H1 (cell line): Measurements from ENCODE around the gene DMPK. TPM values are rescaled to one million over a fixed set of nuclear protein-coding genes. Genes with fewer than 3 reads are reported as not detected.

Source experiments
- CHD7 ChIP-seq: fragments of 300-600 bp; sonication (generic); IDR thresholded peaks from 2 replicates; pipeline ENCODE4 v1.7.1; 2012; ENCODE audit warnings: low read length, moderate library complexity, mild to moderate bottlenecking, inconsistent platforms; ENCODE audit not compliant: insufficient replicate concordance
- CTBP2 ChIP-seq: IDR thresholded peaks from 2 replicates; pipeline ENCODE4 v1.7.0; 2011; ENCODE audit warnings: borderline replicate concordance, mild to moderate bottlenecking, moderate library complexity, mixed read lengths, low read length; ENCODE audit not compliant: insufficient read depth, insufficient read length
- EP300 ChIP-seq, 2 experiments: IDR thresholded peaks; 1 replicate in 1 of 2; 2 replicates in 1 of 2; pipeline ENCODE4 v1.6.1; 2011 to 2012; ENCODE audit warnings: low read depth in 2 of 2, low read length in 2 of 2, mild to moderate bottlenecking in 2 of 2, borderline replicate concordance in 1 of 2, inconsistent platforms in 1 of 2, moderate library complexity in 1 of 2
- KDM1A ChIP-seq: fragments of 200-600, 300-600 bp; sonication (generic); IDR thresholded peaks from 2 replicates; pipeline ENCODE4 v1.7.1; 2016; ENCODE audit warnings: mild to moderate bottlenecking, low read length, borderline replicate concordance
- KDM5A ChIP-seq: fragments of 200-600 bp; IDR thresholded peaks from 2 replicates; pipeline ENCODE4 v1.7.1; 2012; ENCODE audit warnings: mild to moderate bottlenecking, low read length, inconsistent platforms, mixed read lengths
- MAFK ChIP-seq: IDR thresholded peaks from 2 replicates; pipeline ENCODE4 v1.6.1; 2012; ENCODE audit warnings: low read depth, mild to moderate bottlenecking, improper control_type of control experiment, low read length
- NRF1 ChIP-seq: IDR thresholded peaks from 2 replicates; pipeline ENCODE4 v1.6.1; 2011; ENCODE audit warnings: mild to moderate bottlenecking, low read depth, low read length, improper control_type of control experiment
- RAD21 ChIP-seq, 2 experiments: IDR thresholded peaks in 1 of 2; conservative IDR thresholded peaks in 1 of 2; 2 replicates each; pipeline ENCODE4 v1.6.1; 2011; ENCODE audit warnings: low read depth in 2 of 2, low read length in 2 of 2, improper control_type of control experiment in 1 of 2, inconsistent platforms in 1 of 2, mild to moderate bottlenecking in 1 of 2, moderate library complexity in 1 of 2
- RNF2 ChIP-seq: fragments of 200-900, 300-1000 bp; sonication (generic); IDR thresholded peaks from 2 replicates; pipeline ENCODE4 v1.7.1; 2016; ENCODE audit warnings: borderline replicate concordance, low read depth, mild to moderate bottlenecking, antibody characterized with exemption, low read length; ENCODE audit not compliant: poor library complexity, severe bottlenecking; ENCODE audit errors: missing control alignments
- TCF12 ChIP-seq: IDR thresholded peaks from 2 replicates; pipeline ENCODE4 v1.6.1; 2011; ENCODE audit warnings: low read depth, mild to moderate bottlenecking, low read length
- ZNF274 ChIP-seq: IDR thresholded peaks from 2 replicates; pipeline ENCODE4 v1.7.0; 2012; ENCODE audit warnings: low read length, borderline replicate concordance; ENCODE audit errors: extremely low read depth
- polyA plus RNA-seq, 7 experiments: library from polyadenylated mRNA; depleted of rRNA in 3 of 7; stranded (reverse) in 5 of 7; unstranded in 2 of 7; fragments of >200 nt in 5 of 7; fragments of 200-250 nt in 2 of 7; gene quantifications; 1 replicate in 5 of 7; 2 replicates in 1 of 7; 4 replicates in 1 of 7; pipeline versions ENCODE4 v1.2.1 to v1.2.3, GENCODE V29; 2011 to 2013; ENCODE audit warnings: missing spikeins in 2 of 7, mixed read lengths in 2 of 7
- total RNA-seq: library from RNA; stranded (reverse); fragmentation: NEBNext Ultra II Directional; extraction: Animal tissue kit (Norgen Biotek cat#: 25700); gene quantifications from 2 replicates; pipeline ENCODE4 v1.2.1, GENCODE V29; 2021

The DMPK gene
- total and polyA plus RNA-seq, 2 of the 8 experiments (the other 6 are each of a cell fraction or from before 2014, with no cell fraction given): 13.7 to 27.4 TPM

GRCh38 chr19:45758921-45759320 is 23.4 kb downstream of the DMPK start (continued):
- no peak for TF ChIP-seq CHD7
- no peak for TF ChIP-seq KDM5A
- TF ChIP-seq ZNF274: no peak
- TF ChIP-seq RAD21 (IDR thresholded peaks at IDR 0.05 in 1 of 2, conservative IDR thresholded peaks at IDR 0.05 in 1 of 2; ENCODE audit: low read depth in 2 of 2, low read length in 2 of 2): no peak
- TF ChIP-seq RNF2: no peak
- no peak for TF ChIP-seq TCF12
- no peak for TF ChIP-seq CTBP2
- TF ChIP-seq KDM1A: no peak
- TF ChIP-seq NRF1: no peak
- no peak for TF ChIP-seq MAFK
- no peak for TF ChIP-seq EP300 (IDR thresholded peaks at IDR 0.05; ENCODE audit: borderline replicate concordance in 1 of 2, low read depth in 2 of 2, low read length in 2 of 2)
